Activated naive CD4-positive, alpha-beta T cell treated with anti-CD3 and anti-CD28 coated beads, Interleukin-2, amount 50 U/mL, for 16 hours (primary cell): ENCODE results near the gene RGS12.
A peak's percentile ranks its signal among the peaks of the same experiment; 100 is the strongest.
"Not testable (repeated sequence)": the region's sequence is repeated elsewhere in the genome, so short reads cannot be mapped to it uniquely, and the experiment has no call there.

Source experiments
- DNase-seq: peaks from one replicate; pipeline ENCODE4 v3.0.0-alpha.2; 2020

Gene RGS12

GRCh38 chr4:3297066-3297859 lies 4.4 kb downstream of the RGS12 start:
- DNase-seq, result no peak

DNA sequence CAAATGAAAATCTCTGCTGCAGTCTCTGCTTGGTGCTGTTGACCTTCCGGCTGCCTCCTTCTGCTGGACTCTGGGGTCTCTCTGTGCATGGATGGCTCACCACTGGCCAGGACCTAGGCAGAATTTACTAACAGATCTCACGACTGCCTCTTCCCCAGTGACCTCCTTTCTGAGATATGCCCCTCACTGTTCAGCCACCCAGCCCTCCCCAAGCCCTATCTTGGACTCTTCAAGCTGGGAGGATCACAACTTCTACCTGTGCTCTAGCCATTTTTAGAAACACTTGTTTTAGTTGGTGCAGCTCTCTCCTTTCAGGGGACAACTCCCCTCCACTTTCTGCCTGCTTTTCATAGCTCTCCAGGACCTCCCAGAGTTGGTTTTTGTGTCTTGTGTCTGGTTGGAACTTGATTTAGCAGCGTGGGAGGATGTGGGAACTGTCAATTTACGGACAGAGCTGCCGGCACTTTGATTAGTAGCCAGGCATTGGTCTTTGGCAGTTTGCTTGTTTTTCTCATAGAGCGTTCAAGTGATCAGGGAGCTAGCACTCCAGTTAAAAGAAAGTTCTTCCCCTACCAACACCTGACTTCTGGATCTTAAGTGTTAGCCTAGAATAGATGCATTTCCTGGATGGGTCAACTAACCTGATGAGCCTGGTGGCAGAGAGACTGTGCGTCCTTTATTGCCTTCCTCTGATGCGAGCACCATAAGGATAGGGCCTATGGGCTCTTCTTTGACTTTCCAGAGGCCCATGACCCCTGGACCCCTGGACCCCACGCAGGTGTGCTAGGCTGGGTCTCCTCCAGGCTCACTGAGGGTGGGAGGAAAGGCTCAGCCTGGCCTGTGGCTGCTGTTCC lies 6.5 kb downstream of the RGS12 start:
- DNase-seq, result no peak

- no peak for DNase-seq
These were observed 7.3 kb downstream of the RGS12 start for GRCh38 chr4:3299976-3300671.

DNA sequence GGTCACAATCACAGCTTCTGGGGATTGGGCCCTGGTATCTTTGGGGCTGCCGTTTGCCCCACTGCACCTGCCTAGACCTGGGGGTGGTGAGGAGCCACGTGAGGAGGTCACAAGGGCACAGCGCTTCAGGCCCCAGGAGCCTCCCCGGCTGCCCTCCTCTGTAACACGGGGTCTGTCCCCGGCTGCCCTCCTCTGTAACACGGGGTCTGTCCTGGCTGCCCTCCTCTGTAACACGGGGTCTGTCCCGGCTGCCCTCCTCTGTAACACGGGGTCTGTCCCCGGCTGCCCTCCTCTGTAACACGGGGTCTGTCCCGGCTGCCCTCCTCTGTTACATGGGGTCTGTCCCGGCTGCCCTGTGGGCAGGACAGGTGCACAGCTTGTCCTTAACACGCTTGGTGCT lies 8.1 kb downstream of the RGS12 start:
- not testable (repeated sequence) for DNase-seq

DNA sequence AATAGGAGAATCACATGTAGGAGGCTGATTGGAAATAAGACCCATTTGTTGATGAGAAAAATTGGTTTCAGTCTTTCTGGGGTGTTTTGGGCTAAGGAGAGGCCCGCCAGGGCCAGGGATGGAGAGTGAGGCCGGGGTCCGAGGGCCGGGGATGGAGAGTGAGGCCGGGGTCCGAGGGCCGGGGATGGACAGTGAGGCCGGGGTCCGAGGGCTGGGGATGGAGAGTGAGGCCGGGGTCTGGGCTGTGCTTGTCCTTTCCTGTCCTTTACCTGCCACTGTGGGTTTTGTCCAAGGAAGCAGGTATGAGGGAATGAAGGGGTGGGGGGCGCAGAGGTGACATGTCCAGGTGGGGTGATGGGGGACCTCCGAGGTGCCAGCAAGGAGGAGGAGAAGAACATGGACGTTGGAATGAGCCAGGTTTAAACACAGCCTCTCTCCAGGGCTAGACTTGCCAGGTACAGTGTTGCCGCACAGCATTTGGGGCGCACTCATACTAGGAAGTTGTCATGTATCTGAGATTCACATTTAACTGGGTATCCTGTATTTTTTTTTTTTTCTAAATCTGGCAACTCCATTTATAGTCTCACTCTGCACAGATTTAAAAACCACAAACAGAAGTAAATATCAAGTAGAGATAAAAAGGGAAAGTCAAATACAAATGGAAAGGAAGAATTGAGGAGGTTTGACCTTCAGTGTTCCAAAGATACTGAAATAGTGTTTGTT lies 8.8 kb downstream of the RGS12 start:
- no peak for DNase-seq

- DNase-seq, result peak; percentile 71
These were observed 9.5 kb downstream of the RGS12 start for GRCh38 chr4:3302173-3302785.

- DNase-seq, result no peak
These were observed 10.2 kb downstream of the RGS12 start for GRCh38 chr4:3302786-3303564.

DNA sequence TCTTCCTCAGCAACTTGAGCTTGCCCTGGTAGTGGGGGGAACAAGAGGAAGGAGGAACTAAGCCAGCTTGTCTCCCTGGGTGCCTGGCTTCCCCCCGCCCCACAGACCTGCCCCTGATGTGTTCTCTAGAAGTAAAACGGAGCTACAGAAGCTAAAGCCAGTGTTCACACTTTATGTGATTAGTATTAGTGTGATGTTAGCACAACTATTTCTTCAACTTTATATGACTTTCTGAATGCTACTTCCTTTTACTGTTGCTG lies 10.7 kb downstream of the RGS12 start:
- no peak for DNase-seq

DNA sequence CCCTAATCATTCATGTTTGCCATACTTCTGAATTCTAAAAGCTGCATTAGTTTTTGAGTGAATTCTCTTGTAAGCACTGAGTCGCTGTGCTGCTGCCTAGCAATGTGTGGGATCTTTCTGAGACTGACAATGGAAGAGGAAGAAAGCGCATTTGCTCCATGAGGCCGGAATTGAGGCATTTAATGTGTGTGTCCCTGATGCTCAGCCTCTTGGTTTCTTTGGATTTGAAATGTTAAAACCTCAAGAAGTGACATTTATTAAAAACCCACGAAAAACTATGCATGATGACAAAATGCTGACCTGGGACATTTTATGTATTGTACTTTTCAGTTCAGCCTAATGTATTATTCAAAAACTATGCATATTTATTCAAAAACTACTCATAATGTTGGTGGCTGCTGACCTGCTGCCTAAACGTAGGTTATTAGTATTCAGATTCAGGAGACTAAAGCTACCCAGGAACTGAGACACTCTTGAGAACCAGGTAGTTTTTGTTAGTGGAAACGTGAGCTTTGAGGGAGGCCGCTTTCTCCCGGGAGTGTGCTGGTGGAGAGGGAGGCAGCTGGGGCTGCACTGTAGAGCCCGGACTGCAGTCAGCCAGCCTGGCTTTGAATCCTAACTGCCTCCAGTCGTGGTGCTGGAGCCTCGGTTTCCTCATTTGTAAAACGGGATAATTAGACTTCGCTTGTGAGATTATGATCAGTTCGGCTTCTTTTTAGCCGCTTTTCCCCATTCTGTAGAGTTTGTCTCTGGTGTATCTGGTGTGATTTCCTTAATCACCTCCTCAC lies 11.3 kb downstream of the RGS12 start:
- DNase-seq, result no peak

DNA sequence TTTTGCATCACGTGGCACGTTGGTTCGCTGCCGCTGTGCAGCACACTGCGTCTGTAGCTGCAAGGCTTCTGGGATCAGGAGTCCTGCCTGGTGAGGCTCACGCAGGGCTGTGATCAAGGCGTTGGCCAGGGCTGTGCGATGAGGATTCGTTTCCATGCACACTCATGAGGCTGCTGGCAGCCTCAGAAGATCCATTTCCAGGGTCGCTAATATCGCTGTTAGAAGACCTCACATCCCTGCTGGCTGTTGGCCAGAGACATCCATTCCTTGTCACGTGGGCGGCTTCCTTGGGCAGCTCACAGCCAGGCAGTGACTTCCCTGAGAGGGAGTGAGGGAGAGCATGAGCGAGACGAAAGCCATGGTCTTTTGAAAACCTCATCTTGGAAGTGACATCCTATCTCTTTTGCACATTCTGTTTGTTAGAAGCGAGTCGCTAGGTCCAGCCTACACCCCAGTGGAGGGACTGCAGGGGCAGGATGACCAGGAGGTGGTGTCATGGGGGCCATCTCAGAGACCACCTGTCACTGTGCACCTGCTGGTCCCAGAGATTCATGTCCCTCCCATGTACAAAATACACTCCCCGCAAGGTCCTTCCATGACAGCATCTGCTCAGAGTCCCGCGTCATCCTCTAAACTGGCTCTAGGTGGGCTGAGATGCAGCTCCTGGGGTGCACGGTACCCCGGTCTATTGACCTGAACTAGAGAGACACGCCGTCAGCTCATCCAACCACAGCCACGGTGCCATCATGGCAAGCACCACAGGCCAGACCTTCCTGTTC lies 12.2 kb downstream of the RGS12 start:
- no peak for DNase-seq

DNA sequence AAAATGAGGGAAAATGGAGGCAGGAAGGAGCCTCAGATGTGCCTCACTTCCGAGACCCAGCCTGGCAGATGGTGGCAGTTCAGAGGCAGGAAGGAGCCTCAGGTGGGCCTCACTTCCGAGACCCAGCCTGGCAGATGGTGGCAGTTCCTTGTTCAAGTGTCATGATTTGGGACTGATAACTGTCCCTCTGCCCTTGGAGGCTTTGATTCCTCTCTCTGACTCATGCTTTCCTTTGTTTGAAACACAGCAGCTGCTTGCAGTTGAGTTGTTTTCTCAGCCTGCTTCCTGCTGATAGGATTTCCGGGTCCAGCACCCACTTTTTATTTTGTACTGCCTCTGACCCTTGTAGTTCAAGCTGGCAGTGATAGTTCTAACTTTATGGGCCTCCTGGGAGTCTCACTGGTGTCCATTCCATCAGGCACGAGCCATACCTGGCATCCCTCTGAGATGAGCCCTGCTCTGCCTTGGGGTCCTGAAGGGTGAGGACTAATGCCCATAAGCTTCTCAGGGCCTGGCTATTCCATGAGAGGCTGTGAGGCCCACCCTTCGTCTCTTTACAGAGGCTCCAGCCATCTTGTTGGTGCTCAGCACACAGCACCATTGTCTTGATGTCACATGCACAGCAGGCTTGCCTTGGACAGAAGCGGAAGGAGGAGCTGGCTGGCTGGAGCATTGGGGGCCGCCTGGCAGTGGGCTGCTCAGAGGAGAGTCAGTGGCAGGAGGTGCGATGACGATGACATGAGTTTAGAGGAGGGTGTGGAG lies 13.0 kb downstream of the RGS12 start:
- no peak for DNase-seq

DNA sequence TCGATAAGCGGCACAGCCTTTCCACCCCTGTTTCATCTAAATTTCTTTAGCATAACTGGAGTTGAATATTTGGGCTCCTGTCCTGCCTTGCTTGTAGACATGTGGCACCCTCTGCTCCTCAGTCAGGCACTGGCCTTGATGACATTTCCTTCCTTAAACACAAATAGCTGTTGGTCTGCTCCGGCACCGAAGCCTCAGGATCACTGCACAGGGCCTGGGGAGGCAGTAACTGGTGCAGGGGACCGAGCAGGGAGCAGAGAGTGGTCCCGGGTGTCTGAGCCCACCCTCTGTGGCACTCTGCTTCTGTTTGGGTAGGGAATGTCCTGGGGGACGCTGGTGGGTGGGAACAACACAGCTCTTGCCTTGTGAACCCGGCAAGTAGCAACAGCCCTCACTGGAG lies 13.6 kb downstream of the RGS12 start:
- no peak for DNase-seq

DNA sequence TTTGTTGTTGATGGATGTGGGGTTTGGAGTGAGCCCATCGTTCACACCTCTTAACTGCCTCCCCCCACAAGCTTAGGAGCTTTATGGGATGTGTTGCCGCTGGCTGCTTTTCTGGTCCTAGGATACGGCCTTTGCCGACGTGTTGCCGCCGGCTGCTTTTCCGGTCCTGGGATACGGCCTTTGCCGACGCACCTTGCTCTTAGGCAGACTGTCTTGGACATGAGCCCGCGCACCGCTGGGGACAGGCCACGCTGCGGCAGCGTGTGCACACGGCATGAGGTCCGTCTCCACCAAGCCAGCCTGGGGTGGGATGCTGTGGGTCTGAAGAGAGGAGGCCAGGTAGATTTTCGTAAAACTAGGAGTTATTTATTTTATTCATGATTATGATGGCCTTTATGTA lies 14.2 kb downstream of the RGS12 start:
- DNase-seq, result no peak

GRCh38 chr4:3307486-3307885 lies 14.7 kb downstream of the RGS12 start:
- no peak for DNase-seq

GRCh38 chr4:3307891-3308575 lies 15.2 kb downstream of the RGS12 start:
- DNase-seq, result no peak

GRCh38 chr4:3308691-3309090 lies 15.9 kb downstream of the RGS12 start:
- no peak for DNase-seq

GRCh38 chr4:3310301-3311094 lies 17.7 kb downstream of the RGS12 start:
- DNase-seq, result no peak

DNA sequence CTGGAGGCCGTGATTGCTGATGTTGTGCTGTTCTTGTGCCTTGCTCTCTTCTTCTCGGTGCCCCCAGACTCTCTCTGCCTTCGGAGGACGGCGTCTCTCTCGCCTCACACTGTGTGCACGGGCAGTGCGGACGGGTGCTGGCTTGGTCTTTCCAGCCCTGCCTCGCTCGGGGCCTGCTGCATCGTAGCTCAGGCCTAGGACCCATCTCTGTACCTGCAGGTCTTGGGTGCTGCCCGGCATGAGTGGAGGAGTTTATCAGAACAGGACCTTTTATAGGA lies 18.2 kb downstream of the RGS12 start:
- DNase-seq, result no peak
